Erythroblast (primary cell): ENCODE measurements around the gene NTN1.
"Not testable (repeated sequence)": the region's sequence is repeated elsewhere in the genome, so short reads cannot be mapped to it uniquely, and the experiment has no call there.

Source experiments
- DNase-seq, 2 experiments: peaks; one replicate each; lab custom pipeline; 2025; lab: John Stamatoyannopoulos, UW
- GATA1 ChIP-seq: IDR thresholded peaks from 2 replicates; pipeline ENCODE4 v1.6.1; 2011; ENCODE audit warnings: low read depth, mild to moderate bottlenecking, control low read depth, low read length, moderate library complexity
- POLR2A ChIP-seq: IDR thresholded peaks from 2 replicates; pipeline ENCODE4 v1.6.1; 2011; ENCODE audit warnings: mild to moderate bottlenecking, low read length

The NTN1 gene

DNA sequence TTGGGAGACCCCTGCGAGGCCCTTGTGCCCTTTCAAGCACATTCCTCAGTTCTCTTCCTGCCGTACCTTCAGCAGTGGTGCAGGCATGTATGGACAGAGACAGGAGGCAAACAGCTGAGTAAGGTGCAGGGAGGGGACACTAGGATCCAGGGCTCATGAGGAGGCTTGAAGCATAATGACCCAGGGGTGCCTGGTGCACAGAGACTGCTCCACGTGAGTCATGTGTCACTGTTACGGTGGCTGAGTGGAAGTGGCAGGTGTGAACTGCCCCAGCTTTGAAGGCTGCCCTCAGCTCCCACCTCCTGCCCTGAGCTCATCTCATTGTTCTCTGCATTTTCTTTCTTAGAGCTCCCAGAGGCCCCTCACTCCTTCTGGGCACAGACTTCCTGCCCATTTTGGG is 124.8 kb downstream of the NTN1 start:
- DNase-seq, result no peak
- TF ChIP-seq GATA1, result no peak
- no peak for TF ChIP-seq POLR2A

- no peak for TF ChIP-seq GATA1
- TF ChIP-seq POLR2A, result no peak
- DNase-seq, result no peak
Measured at GRCh38 chr17:9148905-9149525, 127.7 kb downstream of the NTN1 start.

- no peak for TF ChIP-seq POLR2A
- no peak for TF ChIP-seq GATA1
- DNase-seq, result no peak
Measured at GRCh38 chr17:9150446-9151090, 129.3 kb downstream of the NTN1 start.

GRCh38 chr17:9151091-9151490 is 129.8 kb downstream of the NTN1 start:
- no peak for DNase-seq

GRCh38 chr17:9151740-9152139 is 130.4 kb downstream of the NTN1 start:
- DNase-seq, result not testable (repeated sequence)

More at GRCh38 chr17:9151091-9151490, 129.8 kb downstream of the NTN1 start:
- TF ChIP-seq GATA1 (no peak), POLR2A (no peak)

GRCh38 chr17:9158544-9159452 is 137.5 kb downstream of the NTN1 start:
- no peak for DNase-seq
- no peak for TF ChIP-seq GATA1

DNA sequence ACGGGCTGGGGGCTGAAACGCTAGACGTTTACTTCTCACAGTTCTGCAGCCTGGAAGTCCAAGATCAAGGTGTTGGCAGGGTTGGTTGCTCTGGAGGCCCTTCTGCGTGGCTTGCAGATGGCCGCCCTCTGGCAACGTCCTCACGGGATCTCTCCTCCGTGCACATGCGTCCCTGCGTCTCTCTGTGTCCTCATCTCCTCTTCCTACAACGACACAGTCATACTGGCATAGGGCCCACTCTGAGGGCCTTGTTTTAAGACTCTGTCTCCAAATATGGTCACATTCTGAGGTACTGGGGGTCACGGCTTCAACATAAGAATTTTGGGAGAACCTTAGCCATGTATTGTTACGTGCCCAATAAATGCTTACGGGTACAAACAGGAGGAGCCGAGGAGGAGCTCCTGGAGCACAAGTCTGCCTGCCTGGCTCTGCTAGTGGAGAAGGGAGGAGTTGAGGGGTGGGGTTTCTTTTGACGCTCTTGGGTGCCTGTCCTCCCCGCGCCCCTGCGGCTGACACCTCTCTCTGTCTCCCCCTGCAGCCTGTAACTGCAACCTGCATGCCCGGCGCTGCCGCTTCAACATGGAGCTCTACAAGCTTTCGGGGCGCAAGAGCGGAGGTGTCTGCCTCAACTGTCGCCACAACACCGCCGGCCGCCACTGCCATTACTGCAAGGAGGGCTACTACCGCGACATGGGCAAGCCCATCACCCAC is 141.1 kb downstream of the NTN1 start:
- TF ChIP-seq GATA1 (no peak), POLR2A (no peak)
- peak in 1 of 2 experiments; percentile 8 for DNase-seq

GRCh38 chr17:9166788-9167187 is 145.5 kb downstream of the NTN1 start:
- no peak for DNase-seq
- TF ChIP-seq GATA1 (no peak), POLR2A (no peak)

DNA sequence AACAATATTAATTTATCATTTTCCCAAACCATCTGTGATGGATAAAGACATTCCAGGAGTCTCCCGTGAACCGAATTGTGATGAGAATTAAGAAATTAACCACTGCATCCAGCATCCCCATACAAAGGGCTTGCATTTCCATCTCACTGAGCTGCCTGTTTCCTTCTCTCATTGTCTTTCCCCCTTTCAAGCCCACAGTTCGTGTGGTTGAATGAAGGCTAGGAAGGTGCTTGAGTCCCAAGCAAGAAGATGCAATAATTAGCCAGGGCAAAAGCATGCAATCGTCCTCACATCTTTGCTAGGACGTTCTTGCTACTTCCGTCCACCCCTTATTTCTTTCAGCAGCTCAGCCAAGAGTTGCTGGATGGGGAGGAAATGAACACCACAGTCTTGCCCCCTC is 146.1 kb downstream of the NTN1 start:
- TF ChIP-seq POLR2A, result no peak
- TF ChIP-seq GATA1, result no peak
- DNase-seq, result no peak

- no peak for DNase-seq
- TF ChIP-seq POLR2A (no peak), GATA1 (no peak)
Measured at GRCh38 chr17:9169116-9169515, 147.8 kb downstream of the NTN1 start.

GRCh38 chr17:9170336-9170735 is 149.0 kb downstream of the NTN1 start:
- no peak for TF ChIP-seq GATA1
- no peak for DNase-seq

GRCh38 chr17:9170853-9171252 is 149.5 kb downstream of the NTN1 start:
- no peak for DNase-seq
- TF ChIP-seq GATA1, result no peak

- no peak for TF ChIP-seq GATA1
- DNase-seq, result no peak
Measured at GRCh38 chr17:9173386-9173983, 152.2 kb downstream of the NTN1 start.
